SK-N-SH (cell line): Measurements from ENCODE around the gene CHST11.

ENCODE experiments used
- CHD2 ChIP-seq: fragments of 150-350 bp; IDR thresholded peaks from 2 replicates; pipeline ENCODE4 v1.6.1; 2018; ENCODE audit warnings: low read length; ENCODE audit not compliant: partially characterized antibody
- EZH2phosphoT487 ChIP-seq: fragments of 200-600 bp; sonication (generic); IDR thresholded peaks from 2 replicates; pipeline ENCODE4 v1.6.1; 2017; ENCODE audit warnings: low read depth, mixed run types, mild to moderate bottlenecking, antibody characterized with exemption, moderate library complexity, borderline replicate concordance
- GABPA ChIP-seq: IDR thresholded peaks from 2 replicates; pipeline ENCODE4 v1.4.0; 2012; ENCODE audit warnings: low read depth, mild to moderate bottlenecking
- JUND ChIP-seq: IDR thresholded peaks from 2 replicates; pipeline ENCODE4 v1.4.0; 2012
- RFX5 ChIP-seq: IDR thresholded peaks from 2 replicates; pipeline ENCODE4 v1.6.1; 2012; ENCODE audit warnings: mild to moderate bottlenecking, improper control_type of control experiment, low read length
- TAF1 ChIP-seq: IDR thresholded peaks from 2 replicates; pipeline ENCODE4 v1.6.1; 2012; ENCODE audit warnings: low read depth, mild to moderate bottlenecking, low read length, moderate library complexity, borderline replicate concordance
- TEAD4 ChIP-seq: IDR thresholded peaks from 2 replicates; pipeline ENCODE4 v1.4.0; 2012; ENCODE audit warnings: mild to moderate bottlenecking, borderline replicate concordance; ENCODE audit not compliant: insufficient read depth
- TF ChIP-seq, protein P1 (sequence below): IDR thresholded peaks from 2 replicates; pipeline ENCODE4 v1.6.1; 2012; ENCODE audit warnings: mild to moderate bottlenecking, low read depth, low read length, moderate library complexity
- TF ChIP-seq, protein P2 (sequence below): fragments of 200-600 bp; sonication (generic); IDR thresholded peaks from 2 replicates; pipeline ENCODE4 v1.6.1; 2017; ENCODE audit warnings: antibody characterized with exemption, mild to moderate bottlenecking, moderate library complexity
- TF ChIP-seq, protein P3 (sequence below): IDR thresholded peaks from 2 replicates; pipeline ENCODE4 v1.4.0; 2012; ENCODE audit warnings: low read depth, borderline replicate concordance
- TF ChIP-seq, protein P4 (sequence below): fragments of 150-350 bp; IDR thresholded peaks from 2 replicates; pipeline ENCODE4 v1.6.1; 2017; ENCODE audit warnings: antibody characterized with exemption, low read length, low read depth, borderline replicate concordance

DNA sequence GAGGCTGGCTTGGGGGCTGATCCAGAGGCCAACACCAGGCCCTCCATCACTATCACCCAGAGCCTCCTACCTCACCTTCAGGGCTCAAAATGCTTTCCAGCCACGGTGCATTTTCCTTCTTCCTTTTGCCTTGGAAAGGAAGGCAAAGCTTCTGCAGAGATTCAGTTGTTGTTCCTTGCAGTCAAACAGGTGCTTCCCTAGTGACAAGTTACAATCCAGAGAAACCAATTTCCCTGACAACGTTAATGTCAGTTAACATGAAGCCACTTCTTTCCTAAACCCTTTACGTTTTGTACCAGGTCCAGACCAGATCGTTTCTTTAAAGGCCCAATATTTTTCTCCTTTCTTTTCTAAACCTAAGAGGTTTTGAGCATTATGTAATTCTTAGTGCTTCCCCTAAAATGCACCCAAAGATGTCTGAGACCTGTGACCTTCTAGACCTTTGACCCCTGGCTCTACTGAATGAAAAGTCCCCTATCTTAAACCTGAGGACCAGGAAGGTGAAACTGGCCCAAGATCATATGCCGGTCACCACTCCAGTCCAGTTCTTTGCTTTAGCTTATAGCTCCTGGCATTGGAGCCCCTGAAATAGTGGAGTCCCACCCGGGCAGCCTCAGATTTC lies 289.8 kb downstream of the CHST11 start:
- TF ChIP-seq, protein P1, sequence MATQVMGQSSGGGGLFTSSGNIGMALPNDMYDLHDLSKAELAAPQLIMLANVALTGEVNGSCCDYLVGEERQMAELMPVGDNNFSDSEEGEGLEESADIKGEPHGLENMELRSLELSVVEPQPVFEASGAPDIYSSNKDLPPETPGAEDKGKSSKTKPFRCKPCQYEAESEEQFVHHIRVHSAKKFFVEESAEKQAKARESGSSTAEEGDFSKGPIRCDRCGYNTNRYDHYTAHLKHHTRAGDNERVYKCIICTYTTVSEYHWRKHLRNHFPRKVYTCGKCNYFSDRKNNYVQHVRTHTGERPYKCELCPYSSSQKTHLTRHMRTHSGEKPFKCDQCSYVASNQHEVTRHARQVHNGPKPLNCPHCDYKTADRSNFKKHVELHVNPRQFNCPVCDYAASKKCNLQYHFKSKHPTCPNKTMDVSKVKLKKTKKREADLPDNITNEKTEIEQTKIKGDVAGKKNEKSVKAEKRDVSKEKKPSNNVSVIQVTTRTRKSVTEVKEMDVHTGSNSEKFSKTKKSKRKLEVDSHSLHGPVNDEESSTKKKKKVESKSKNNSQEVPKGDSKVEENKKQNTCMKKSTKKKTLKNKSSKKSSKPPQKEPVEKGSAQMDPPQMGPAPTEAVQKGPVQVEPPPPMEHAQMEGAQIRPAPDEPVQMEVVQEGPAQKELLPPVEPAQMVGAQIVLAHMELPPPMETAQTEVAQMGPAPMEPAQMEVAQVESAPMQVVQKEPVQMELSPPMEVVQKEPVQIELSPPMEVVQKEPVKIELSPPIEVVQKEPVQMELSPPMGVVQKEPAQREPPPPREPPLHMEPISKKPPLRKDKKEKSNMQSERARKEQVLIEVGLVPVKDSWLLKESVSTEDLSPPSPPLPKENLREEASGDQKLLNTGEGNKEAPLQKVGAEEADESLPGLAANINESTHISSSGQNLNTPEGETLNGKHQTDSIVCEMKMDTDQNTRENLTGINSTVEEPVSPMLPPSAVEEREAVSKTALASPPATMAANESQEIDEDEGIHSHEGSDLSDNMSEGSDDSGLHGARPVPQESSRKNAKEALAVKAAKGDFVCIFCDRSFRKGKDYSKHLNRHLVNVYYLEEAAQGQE = no peak
- TF ChIP-seq RFX5 (no peak), EZH2phosphoT487 (no peak), GABPA (no peak), TAF1 (no peak), CHD2 (no peak), TEAD4 (no peak), JUND (no peak)
- TF ChIP-seq, protein P2, sequence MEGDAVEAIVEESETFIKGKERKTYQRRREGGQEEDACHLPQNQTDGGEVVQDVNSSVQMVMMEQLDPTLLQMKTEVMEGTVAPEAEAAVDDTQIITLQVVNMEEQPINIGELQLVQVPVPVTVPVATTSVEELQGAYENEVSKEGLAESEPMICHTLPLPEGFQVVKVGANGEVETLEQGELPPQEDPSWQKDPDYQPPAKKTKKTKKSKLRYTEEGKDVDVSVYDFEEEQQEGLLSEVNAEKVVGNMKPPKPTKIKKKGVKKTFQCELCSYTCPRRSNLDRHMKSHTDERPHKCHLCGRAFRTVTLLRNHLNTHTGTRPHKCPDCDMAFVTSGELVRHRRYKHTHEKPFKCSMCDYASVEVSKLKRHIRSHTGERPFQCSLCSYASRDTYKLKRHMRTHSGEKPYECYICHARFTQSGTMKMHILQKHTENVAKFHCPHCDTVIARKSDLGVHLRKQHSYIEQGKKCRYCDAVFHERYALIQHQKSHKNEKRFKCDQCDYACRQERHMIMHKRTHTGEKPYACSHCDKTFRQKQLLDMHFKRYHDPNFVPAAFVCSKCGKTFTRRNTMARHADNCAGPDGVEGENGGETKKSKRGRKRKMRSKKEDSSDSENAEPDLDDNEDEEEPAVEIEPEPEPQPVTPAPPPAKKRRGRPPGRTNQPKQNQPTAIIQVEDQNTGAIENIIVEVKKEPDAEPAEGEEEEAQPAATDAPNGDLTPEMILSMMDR = no peak
- TF ChIP-seq, protein P3, sequence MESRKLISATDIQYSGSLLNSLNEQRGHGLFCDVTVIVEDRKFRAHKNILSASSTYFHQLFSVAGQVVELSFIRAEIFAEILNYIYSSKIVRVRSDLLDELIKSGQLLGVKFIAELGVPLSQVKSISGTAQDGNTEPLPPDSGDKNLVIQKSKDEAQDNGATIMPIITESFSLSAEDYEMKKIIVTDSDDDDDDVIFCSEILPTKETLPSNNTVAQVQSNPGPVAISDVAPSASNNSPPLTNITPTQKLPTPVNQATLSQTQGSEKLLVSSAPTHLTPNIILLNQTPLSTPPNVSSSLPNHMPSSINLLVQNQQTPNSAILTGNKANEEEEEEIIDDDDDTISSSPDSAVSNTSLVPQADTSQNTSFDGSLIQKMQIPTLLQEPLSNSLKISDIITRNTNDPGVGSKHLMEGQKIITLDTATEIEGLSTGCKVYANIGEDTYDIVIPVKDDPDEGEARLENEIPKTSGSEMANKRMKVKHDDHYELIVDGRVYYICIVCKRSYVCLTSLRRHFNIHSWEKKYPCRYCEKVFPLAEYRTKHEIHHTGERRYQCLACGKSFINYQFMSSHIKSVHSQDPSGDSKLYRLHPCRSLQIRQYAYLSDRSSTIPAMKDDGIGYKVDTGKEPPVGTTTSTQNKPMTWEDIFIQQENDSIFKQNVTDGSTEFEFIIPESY = no peak
- TF ChIP-seq, protein P4, sequence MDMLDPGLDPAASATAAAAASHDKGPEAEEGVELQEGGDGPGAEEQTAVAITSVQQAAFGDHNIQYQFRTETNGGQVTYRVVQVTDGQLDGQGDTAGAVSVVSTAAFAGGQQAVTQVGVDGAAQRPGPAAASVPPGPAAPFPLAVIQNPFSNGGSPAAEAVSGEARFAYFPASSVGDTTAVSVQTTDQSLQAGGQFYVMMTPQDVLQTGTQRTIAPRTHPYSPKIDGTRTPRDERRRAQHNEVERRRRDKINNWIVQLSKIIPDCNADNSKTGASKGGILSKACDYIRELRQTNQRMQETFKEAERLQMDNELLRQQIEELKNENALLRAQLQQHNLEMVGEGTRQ = no peak
